GM06990 (cell line): ENCODE data around the gene LINC00305.

ENCODE experiments used
- DNase-seq: peaks from one replicate; pipeline ENCODE4 v3.0.0-alpha.2; 2011; ENCODE audit not compliant: insufficient read length; ENCODE audit errors: extremely low read depth
- H3K27me3 ChIP-seq: replicated peaks from 2 replicates; pipeline ENCODE4 v1.6.0; 2011; ENCODE audit warnings: low read length; ENCODE audit not compliant: control insufficient read depth, insufficient read depth
- H3K36me3 ChIP-seq: 2 replicates; pipeline ENCODE4 v1.5.1; 2011; ENCODE audit warnings: low read length; ENCODE audit not compliant: control insufficient read depth, insufficient read depth
- H3K4me3 ChIP-seq: replicated peaks from 2 replicates; pipeline ENCODE4 v1.5.1; 2011; ENCODE audit warnings: low read depth, mild to moderate bottlenecking, control low read depth, low read length
- TF ChIP-seq, protein P1 (sequence below): IDR thresholded peaks from 2 replicates; pipeline ENCODE4 v1.5.1; 2011; ENCODE audit warnings: low read length, control low read depth, mild to moderate bottlenecking, inconsistent platforms; ENCODE audit not compliant: insufficient read depth, poor library complexity, severe bottlenecking

LINC00305 gene

DNA sequence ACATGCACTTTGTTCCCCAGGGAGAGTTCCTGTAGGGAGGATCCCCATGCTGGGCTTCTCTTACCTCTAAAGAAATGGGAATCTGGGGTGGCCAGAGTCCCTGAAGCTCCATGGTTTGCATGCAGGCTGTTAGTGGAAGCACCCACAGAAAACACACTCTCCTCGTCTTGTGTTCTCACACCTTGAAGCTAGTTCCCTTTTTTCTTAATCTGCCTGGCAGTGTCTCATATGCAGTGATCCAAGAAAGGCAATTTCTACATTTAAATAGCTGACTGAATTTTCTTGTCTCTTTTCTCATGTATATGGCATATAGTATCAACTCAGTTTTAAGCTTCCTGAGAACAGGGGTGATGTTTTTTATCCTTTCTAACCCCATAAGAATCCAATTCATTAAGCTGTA is 65.0 kb downstream of the LINC00305 start:
- no peaks in the 10 kb centered on the region for H3K36me3 ChIP-seq
- TF ChIP-seq, protein P1, sequence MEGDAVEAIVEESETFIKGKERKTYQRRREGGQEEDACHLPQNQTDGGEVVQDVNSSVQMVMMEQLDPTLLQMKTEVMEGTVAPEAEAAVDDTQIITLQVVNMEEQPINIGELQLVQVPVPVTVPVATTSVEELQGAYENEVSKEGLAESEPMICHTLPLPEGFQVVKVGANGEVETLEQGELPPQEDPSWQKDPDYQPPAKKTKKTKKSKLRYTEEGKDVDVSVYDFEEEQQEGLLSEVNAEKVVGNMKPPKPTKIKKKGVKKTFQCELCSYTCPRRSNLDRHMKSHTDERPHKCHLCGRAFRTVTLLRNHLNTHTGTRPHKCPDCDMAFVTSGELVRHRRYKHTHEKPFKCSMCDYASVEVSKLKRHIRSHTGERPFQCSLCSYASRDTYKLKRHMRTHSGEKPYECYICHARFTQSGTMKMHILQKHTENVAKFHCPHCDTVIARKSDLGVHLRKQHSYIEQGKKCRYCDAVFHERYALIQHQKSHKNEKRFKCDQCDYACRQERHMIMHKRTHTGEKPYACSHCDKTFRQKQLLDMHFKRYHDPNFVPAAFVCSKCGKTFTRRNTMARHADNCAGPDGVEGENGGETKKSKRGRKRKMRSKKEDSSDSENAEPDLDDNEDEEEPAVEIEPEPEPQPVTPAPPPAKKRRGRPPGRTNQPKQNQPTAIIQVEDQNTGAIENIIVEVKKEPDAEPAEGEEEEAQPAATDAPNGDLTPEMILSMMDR = no peak
- H3K27me3 ChIP-seq = no peaks in the 10 kb centered on the region
- H3K4me3 ChIP-seq = no peak overlapping the region
- no peak for DNase-seq

DNA sequence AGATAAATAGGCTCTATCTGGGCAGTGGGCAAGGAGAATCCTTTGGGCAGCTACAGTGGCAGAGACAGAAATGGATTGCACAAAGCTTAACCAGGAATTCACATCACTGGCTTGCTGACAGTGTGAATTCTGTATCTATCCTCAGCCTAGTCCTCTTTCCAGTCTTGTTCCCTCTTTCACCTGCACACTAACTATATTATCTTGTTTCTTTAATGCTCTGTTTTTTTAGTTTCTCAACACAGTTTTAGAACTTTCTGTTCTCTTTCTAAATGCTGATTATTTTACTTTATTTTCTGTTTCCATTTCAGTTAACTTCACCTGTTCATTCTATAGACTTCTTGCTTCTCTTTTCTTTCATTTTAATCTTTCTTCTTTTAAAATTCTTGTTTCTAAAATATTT is 66.4 kb downstream of the LINC00305 start:
- TF ChIP-seq, protein P1 = no peak
- no peak for DNase-seq
- Histone ChIP-seq H3K27me3 (no peaks in the 10 kb centered on the region), H3K4me3 (no peak overlapping the region), H3K36me3 (no peaks in the 10 kb centered on the region)

DNA sequence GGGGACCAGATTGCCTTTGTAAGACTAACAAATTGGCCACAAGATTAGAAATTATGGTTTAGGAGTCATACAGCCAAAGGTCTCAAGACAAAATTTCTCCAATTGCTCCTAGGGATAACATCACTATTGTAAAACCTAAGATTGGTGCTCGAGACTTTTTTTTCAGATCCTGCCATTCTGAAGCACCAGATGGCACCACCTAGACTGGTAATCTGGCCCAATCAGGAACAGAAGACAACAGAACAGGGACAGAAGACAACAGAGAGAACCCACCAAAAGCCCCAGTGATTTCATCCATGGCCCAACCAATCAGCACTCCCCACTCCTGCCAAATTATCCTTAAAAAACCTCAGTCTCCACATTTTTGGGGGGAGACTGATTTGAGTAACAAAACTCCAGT is 66.8 kb downstream of the LINC00305 start:
- no peaks in the 10 kb centered on the region for H3K27me3 ChIP-seq
- no peak overlapping the region for H3K4me3 ChIP-seq
- no peak for DNase-seq
- no peaks in the 10 kb centered on the region for H3K36me3 ChIP-seq
- TF ChIP-seq, protein P1 = no peak

DNA sequence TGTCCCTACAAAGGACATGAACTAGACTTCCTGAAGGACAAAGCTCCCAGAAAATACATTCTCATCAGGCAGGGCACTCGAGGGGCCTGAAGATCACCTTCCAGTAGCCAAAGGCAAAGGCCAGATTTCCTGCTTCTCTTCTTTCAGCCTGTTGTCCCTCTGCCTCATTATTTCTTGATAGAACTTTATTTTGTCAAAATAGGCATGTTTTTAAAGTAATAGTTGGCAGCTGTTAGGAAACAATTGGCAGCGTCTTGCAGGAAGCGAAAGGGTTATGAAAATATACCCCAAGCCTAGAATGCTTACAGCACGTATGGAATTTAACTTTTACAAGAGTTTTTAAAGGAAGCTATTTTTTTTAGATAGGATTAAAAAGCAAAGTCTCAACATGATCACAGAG is 74.9 kb downstream of the LINC00305 start:
- H3K4me3 ChIP-seq = no peak overlapping the region
- H3K27me3 ChIP-seq = no peaks in the 10 kb centered on the region
- DNase-seq = no peak
- TF ChIP-seq, protein P1 = no peak
- H3K36me3 ChIP-seq = no peaks in the 10 kb centered on the region

DNA sequence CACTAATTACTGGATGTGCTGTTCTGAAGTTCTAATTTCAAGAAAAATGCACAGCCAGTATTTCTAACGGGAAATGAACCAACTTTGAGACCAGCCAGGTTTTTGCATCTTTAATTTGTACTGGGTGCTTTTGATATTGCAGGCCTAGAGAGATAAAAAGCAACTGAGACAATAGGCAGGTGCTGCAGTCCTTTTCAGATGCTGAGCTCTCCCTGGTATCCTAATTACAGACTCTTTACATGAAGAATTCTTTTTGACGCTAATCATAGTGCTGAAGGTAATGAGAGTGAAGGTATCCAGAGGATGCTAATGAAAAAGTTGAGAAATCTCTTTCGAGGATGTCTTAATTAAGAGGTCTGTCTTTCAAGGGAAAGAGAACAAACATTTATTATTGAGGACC is 93.9 kb downstream of the LINC00305 start:
- Histone ChIP-seq H3K4me3 (no peak overlapping the region), H3K27me3 (no peaks in the 10 kb centered on the region), H3K36me3 (no peaks in the 10 kb centered on the region)
- no peak for DNase-seq
- TF ChIP-seq, protein P1 = no peak

DNA sequence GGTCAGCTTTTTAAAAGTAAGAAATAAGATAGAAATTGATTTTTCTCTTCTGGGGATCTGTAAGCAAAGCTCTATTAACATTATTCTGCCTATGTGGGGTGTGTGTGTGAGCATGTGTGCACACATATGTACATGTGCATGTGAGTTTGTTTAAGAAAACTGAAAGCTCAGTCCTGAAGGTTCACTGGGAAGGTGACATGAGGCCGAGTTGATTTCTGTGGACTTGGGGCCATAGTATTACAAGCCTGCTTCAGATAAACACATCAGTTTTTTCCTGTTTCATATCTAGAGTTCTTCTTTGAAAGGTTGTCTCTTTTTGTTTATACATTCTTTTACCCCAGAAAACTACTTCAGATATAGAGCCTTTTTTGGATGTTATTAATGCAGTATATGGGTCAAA is 95.6 kb downstream of the LINC00305 start:
- TF ChIP-seq, protein P1 = no peak
- no peak for DNase-seq
- no peaks in the 10 kb centered on the region for H3K27me3 ChIP-seq
- no peak overlapping the region for H3K4me3 ChIP-seq
- H3K36me3 ChIP-seq = no peaks in the 10 kb centered on the region
